Neural progenitor cell (in vitro differentiated cells): ENCODE measurements around the gene SCCPDH.

Experiments used
- CTCF ChIP-seq: fragments of 200-600 bp; sonication (generic); IDR thresholded peaks from 2 replicates; pipeline ENCODE4 v1.5.1; 2017; ENCODE audit warnings: antibody characterized with exemption, mild to moderate bottlenecking
- EZH2 ChIP-seq: fragments of 200-600 bp; sonication (generic); IDR thresholded peaks from 2 replicates; pipeline ENCODE4 v1.6.1; 2017; ENCODE audit warnings: antibody characterized with exemption, mild to moderate bottlenecking, moderate library complexity
- EZH2phosphoT487 ChIP-seq: fragments of 200-600 bp; sonication (generic); IDR thresholded peaks from 2 replicates; pipeline ENCODE4 v1.6.1; 2017; ENCODE audit warnings: antibody characterized with exemption

GRCh38 chr1:246803883-246804282 is 79.7 kb downstream of the SCCPDH start:
- TF ChIP-seq EZH2 (no peak), CTCF (no peak), EZH2phosphoT487 (no peak)
